Measurements from ENCODE around the gene IDE.

- TF ChIP-seq CTCF (IDR thresholded peaks at IDR 0.05; ENCODE audit: insufficient read depth, low read length, poor library complexity, severe bottlenecking): no peak
- no peak for TF ChIP-seq EZH2phosphoT487 (conservative IDR thresholded peaks at IDR 0.05; ENCODE audit: low read length)
These were observed 141.3 kb downstream of the IDE start for GRCh38 chr10:92432596-92432995.
